IMR-90 (cell line): Measurements from ENCODE around the gene TLDC2. TPM values are rescaled to one million over a fixed set of nuclear protein-coding genes. Genes with fewer than 3 reads are reported as not detected.

Source experiments
- ATAC-seq: fragments of 200-7000 bp; cut with Tn5 transposase; 2 replicates; pipeline ENCODE4 v1.9.1; 2020; ENCODE audit warnings: low read depth, mild to moderate bottlenecking, moderate library complexity
- BruUV-seq: library from RNA; stranded (reverse); fragments of 400-500 nt; replicated peaks from 2 replicates; lab custom pipeline; 2021; lab: Mats Ljungman, UMichigan
- CTCF ChIA-PET: fragments of 300-600 bp; formaldehyde crosslinking; extraction: SDS; loops from one replicate; lab custom pipeline; 2021; ENCODE audit warnings: antibody characterized with exemption; lab: Yijun Ruan, JAX
- POLR2A ChIA-PET: fragments of 300-600 bp; sonication (Branson Sonifier 250); formaldehyde crosslinking; loops from one replicate; lab custom pipeline; 2022; ENCODE audit warnings: antibody characterized with exemption; ENCODE audit not compliant: unreplicated experiment; lab: Charles Lee
- DNase-seq: peaks from one replicate; pipeline ENCODE4 v3.0.0; 2013
- H2AFZ ChIP-seq: replicated peaks from 2 replicates; pipeline ENCODE3; 2013; ENCODE audit warnings: low read length, mild to moderate bottlenecking; ENCODE audit not compliant: poor library complexity
- H2AK5ac ChIP-seq: 2 replicates; pipeline ENCODE4 v1.6.1; 2013; ENCODE audit warnings: low read depth, low read length, inconsistent platforms
- H2AK9ac ChIP-seq: replicated peaks from 2 replicates; pipeline ENCODE3; 2013; ENCODE audit warnings: mild to moderate bottlenecking, low read depth, low read length, moderate library complexity; ENCODE audit not compliant: poor library complexity
- H2BK120ac ChIP-seq: 2 replicates; pipeline ENCODE4 v1.6.1; 2013; ENCODE audit warnings: low read depth, low read length, inconsistent platforms
- H2BK15ac ChIP-seq: 3 replicates; pipeline ENCODE4 v1.6.1; 2013; ENCODE audit warnings: low read depth, low read length, inconsistent platforms
- H2BK20ac ChIP-seq: 2 replicates; pipeline ENCODE4 v1.6.1; 2013; ENCODE audit warnings: low read depth, mild to moderate bottlenecking, inconsistent platforms, low read length, moderate library complexity
- H2BK5ac ChIP-seq: 2 replicates; pipeline ENCODE4 v1.6.1; 2013; ENCODE audit warnings: mild to moderate bottlenecking, low read depth, low read length, inconsistent platforms; ENCODE audit not compliant: poor library complexity, severe bottlenecking
- H3K14ac ChIP-seq: replicated peaks from 2 replicates; pipeline ENCODE4 v1.6.1; 2013; ENCODE audit warnings: low read depth, low read length, inconsistent platforms
- H3K18ac ChIP-seq: 2 replicates; pipeline ENCODE4 v1.6.1; 2013; ENCODE audit warnings: low read depth, low read length, control low read depth
- H3K23ac ChIP-seq: 2 replicates; pipeline ENCODE4 v1.6.1; 2013; ENCODE audit warnings: low read depth, low read length, inconsistent platforms
- H3K27ac ChIP-seq: 2 replicates; pipeline ENCODE4 v1.5.1; 2013; ENCODE audit warnings: mild to moderate bottlenecking, control low read depth, low read length; ENCODE audit not compliant: insufficient read depth
- H3K27me3 ChIP-seq: 2 replicates; pipeline ENCODE4 v1.6.1; 2013; ENCODE audit warnings: low read length; ENCODE audit not compliant: control insufficient read depth, insufficient read depth
- H3K36me3 ChIP-seq: 2 replicates; pipeline ENCODE4 v1.6.1; 2013; ENCODE audit warnings: low read length, mixed read lengths; ENCODE audit not compliant: control insufficient read depth, insufficient read depth
- H3K4ac ChIP-seq: 2 replicates; pipeline ENCODE4 v1.6.1; 2013; ENCODE audit warnings: low read depth, low read length, inconsistent platforms
- H3K4me1 ChIP-seq: 2 replicates; pipeline ENCODE4 v1.6.1; 2013; ENCODE audit warnings: low read length, mixed read lengths; ENCODE audit not compliant: control insufficient read depth, insufficient read depth
- H3K4me2 ChIP-seq: 2 replicates; pipeline ENCODE4 v1.6.1; 2013; ENCODE audit warnings: low read depth, mild to moderate bottlenecking, control low read depth, low read length, moderate library complexity
- H3K4me3 ChIP-seq: 2 replicates; pipeline ENCODE4 v1.5.1; 2013; ENCODE audit warnings: low read depth, mild to moderate bottlenecking, control low read depth, low read length, moderate library complexity; ENCODE audit not compliant: insufficient read depth
- H3K56ac ChIP-seq: 2 replicates; pipeline ENCODE4 v1.6.1; 2013; ENCODE audit warnings: low read length, inconsistent platforms; ENCODE audit not compliant: insufficient read depth; ENCODE audit errors: extremely low read depth
- H3K79me1 ChIP-seq, 2 experiments: 2 replicates each; pipeline ENCODE4 v1.6.1; 2013; ENCODE audit warnings: low read length in 2 of 2, inconsistent platforms in 1 of 2, low read depth in 1 of 2
- H3K9ac ChIP-seq: 2 replicates; pipeline ENCODE4 v1.6.1; 2013; ENCODE audit warnings: low read depth, low read length, control low read depth
- H3K9me1 ChIP-seq: 2 replicates; pipeline ENCODE4 v1.6.1; 2013; ENCODE audit warnings: low read length, inconsistent platforms; ENCODE audit not compliant: insufficient read depth
- H3K9me3 ChIP-seq: 2 replicates; pipeline ENCODE4 v1.6.1; 2013; ENCODE audit warnings: low read length; ENCODE audit not compliant: control insufficient read depth, insufficient read depth
- H4K20me1 ChIP-seq: 2 replicates; pipeline ENCODE4 v1.6.1; 2013; ENCODE audit warnings: low read length, inconsistent platforms; ENCODE audit not compliant: insufficient read depth
- H4K5ac ChIP-seq: 2 replicates; pipeline ENCODE4 v1.6.1; 2013; ENCODE audit warnings: mild to moderate bottlenecking, low read depth, low read length, control low read depth
- H4K8ac ChIP-seq, 2 experiments: 2 replicates each; pipeline ENCODE4 v1.6.1; 2013; ENCODE audit warnings: low read depth in 2 of 2, low read length in 2 of 2, control low read depth in 1 of 2, inconsistent platforms in 1 of 2
- H4K91ac ChIP-seq: 2 replicates; pipeline ENCODE4 v1.6.1; 2013; ENCODE audit warnings: low read depth, low read length, inconsistent platforms; ENCODE audit not compliant: insufficient read depth
- BHLHE40 ChIP-seq: fragments of 150-350 bp; IDR thresholded peaks from 2 replicates; pipeline ENCODE4 v1.6.1; 2016; ENCODE audit warnings: mild to moderate bottlenecking, low read depth, low read length
- FOS ChIP-seq: fragments of 150-350 bp; IDR thresholded peaks from 2 replicates; pipeline ENCODE4 v1.6.1; 2016; ENCODE audit warnings: low read depth, low read length
- MAFK ChIP-seq: IDR thresholded peaks from 2 replicates; pipeline ENCODE4 v1.6.1; 2012; ENCODE audit warnings: low read depth, low read length, improper control_type of control experiment
- MAZ ChIP-seq: IDR thresholded peaks from 2 replicates; pipeline ENCODE4 v1.6.1; 2012; ENCODE audit warnings: low read depth, mild to moderate bottlenecking, low read length, improper control_type of control experiment, moderate library complexity, borderline replicate concordance
- NFE2L2 ChIP-seq: fragments of 150-350 bp; IDR thresholded peaks from 2 replicates; pipeline ENCODE4 v1.6.1; 2016; ENCODE audit warnings: low read depth, mild to moderate bottlenecking, low read length
- USF2 ChIP-seq: fragments of 150-350 bp; IDR thresholded peaks from 2 replicates; pipeline ENCODE4 v1.6.1; 2017; ENCODE audit warnings: mild to moderate bottlenecking, antibody characterized with exemption, low read length, low read depth
- WGBS, 2 experiments: methylation state at CpG; one replicate each; pipeline versions ENCODE4 v1.1.5 to v1.1.7; 2013; ENCODE audit warnings: missing lambda C conversion rate in 2 of 2; ENCODE audit not compliant: insufficient read length in 1 of 2; ENCODE audit errors: extremely low coverage in 2 of 2; 5-methylcytosine and 5-hydroxymethylcytosine counted together
- dilution Hi-C: fragments of 300-500 bp; cut with HindIII; formaldehyde crosslinking; loops from one replicate; pipeline ENCODE4 v1.14.3; 2018; ENCODE audit warnings: low sequenced_read_pairs; ENCODE audit not compliant: unreplicated experiment
- in situ Hi-C: fragments of 300-500 bp; cut with MboI; formaldehyde crosslinking; loops from 3 replicates; pipeline ENCODE4 v1.14.3; 2019; ENCODE audit warnings: low sequenced_read_pairs, inconsistent platforms, mixed read lengths
- intact Hi-C: fragments of 100-400 bp; cut with micrococcal nuclease; formaldehyde crosslinking; loops from 2 replicates; pipeline ENCODE4 v1.10.0; 2022
- polyA plus RNA-seq, 3 experiments: library from polyadenylated mRNA; depleted of rRNA; stranded (reverse); fragments of >200 nt; gene quantifications; 2 replicates each; pipeline ENCODE4 v1.2.3, GENCODE V29; 2012; ENCODE audit warnings: low replicate concordance in 1 of 3
- total RNA-seq: library from RNA; depleted of rRNA; stranded (reverse); fragments of >200 nt; gene quantifications from 2 replicates; pipeline ENCODE4 v1.2.3, GENCODE V29; 2012

TLDC2 gene
- total and polyA plus RNA-seq, 2 of the 4 experiments (the other 2 are of a cell fraction), result 0.18 to 0.19 TPM

GRCh38 chr20:36847009-36847709, 28.8 kb upstream of the TLDC2 start:
- Histone ChIP-seq H3K36me3 (peaks cover 4% of the 10 kb centered on the region; the same call in 1 of the 2 replicates), H3K56ac (peak overlapping the region; percentile 54; the same call in 1 of the 2 replicates), H3K27ac (peak overlapping the region; percentile 87), H3K14ac (peak overlapping the region; percentile 69), H2BK15ac (peak overlapping the region; percentile 92; the same call in 2 of the 3 replicates), H3K4me1 (peaks cover 31% of the 10 kb centered on the region), H3K79me1 (peaks cover 30 to 78% of the 10 kb centered on the region in 2 experiments), H3K4me2 (no peak overlapping the region), H3K9me1 (peaks cover 23% of the 10 kb centered on the region), H3K4ac (peak overlapping the region; percentile 94), H4K20me1 (peaks cover 10% of the 10 kb centered on the region; the same call in 1 of the 2 replicates), H2BK120ac (peak overlapping the region; percentile 53), H2BK20ac (peak overlapping the region; percentile 42), H4K5ac (peak overlapping the region; percentile 19; the same call in 1 of the 2 replicates), H2AFZ (peak overlapping the region; percentile 9), H3K18ac (no peak overlapping the region), H3K9me3 (peaks cover 3% of the 10 kb centered on the region), H3K23ac (peak overlapping the region; percentile 46; the same call in 1 of the 2 replicates), H2AK5ac (peak overlapping the region; percentile 96), H3K27me3 (no peaks in the 10 kb centered on the region), H4K91ac (peak overlapping the region; percentile 63), H2AK9ac (no peak overlapping the region), H3K9ac (peak overlapping the region; percentile 38; the same call in 1 of the 2 replicates), H4K8ac (peak overlapping the region; percentile 19 to 70; a peak in 3 of 4 replicates), H2BK5ac (peak overlapping the region; percentile 94), H3K4me3 (no peak overlapping the region)
- ChIA-PET POLR2A (interaction anchor here (0.6 kb wide), 1 partner anchor 58 kb away, joined by 3 read pairs; no protein-coding TSS in a partner anchor), CTCF (interaction anchor here (1.3 kb wide), 1 partner anchor 16 kb away, joined by 4 read pairs; a partner anchor contains a TSS)
- no CpG with 5 or more reads among the region's 18 CpGs for WGBS, 2 experiments
- BruUV-seq, result TSS peak; percentile 10
- intact Hi-C loops (no loop called here), in situ Hi-C loops (no loop called here), dilution Hi-C loops (no loop called here)
- DNase-seq, result peak; percentile 83
- TF ChIP-seq MAFK (no peak), NFE2L2 (no peak), USF2 (peak; percentile 78), FOS (no peak), MAZ (no peak), BHLHE40 (no peak)
- no peak for ATAC-seq
